Right renal cortex interstitium (tissue), 3 donors: ENCODE data around the gene MARK3. TPM values are rescaled to one million over a fixed set of nuclear protein-coding genes. Genes with fewer than 3 reads are reported as not detected.

Source experiments
- DNase-seq, 3 donors: peaks; one replicate each; pipeline ENCODE4 v3.0.0-alpha.2; 2013; ENCODE audit warnings: low read depth in 3 of 3, low spot score in 2 of 3
- polyA plus RNA-seq, 3 donors: library from polyadenylated mRNA; unstranded; fragments of 120-200 nt; gene quantifications; one replicate each; pipeline ENCODE4 v1.2.1, GENCODE V29; 2013; ENCODE audit not compliant: insufficient read length in 3 of 3

Gene MARK3
- polyA plus RNA-seq, 3 donors, result 87.3 to 99.0 (median 97.8) TPM

GRCh38 chr14:103362780-103363179 is 22.4 kb upstream of the MARK3 start:
- no peak for DNase-seq

- DNase-seq, result no peak
Observed at GRCh38 chr14:103366741-103367140, 18.5 kb upstream of the MARK3 start.

- no peak for DNase-seq
Observed at GRCh38 chr14:103367995-103368394, 17.2 kb upstream of the MARK3 start.

- no peak for DNase-seq
Observed at GRCh38 chr14:103370087-103370486, 15.1 kb upstream of the MARK3 start.

- DNase-seq, result no peak
Observed at GRCh38 chr14:103372017-103372416, 13.2 kb upstream of the MARK3 start.

- DNase-seq, result no peak
Observed at GRCh38 chr14:103372552-103373304, 12.5 kb upstream of the MARK3 start.

GRCh38 chr14:103374121-103374520 is 11.1 kb upstream of the MARK3 start:
- DNase-seq, result no peak

GRCh38 chr14:103377522-103378037 is 7.6 kb upstream of the MARK3 start:
- no peak for DNase-seq

GRCh38 chr14:103378038-103378854 is 7.0 kb upstream of the MARK3 start:
- DNase-seq, result no peak

- no peak for DNase-seq
Observed at GRCh38 chr14:103380719-103381377, 4.4 kb upstream of the MARK3 start.

GRCh38 chr14:103382376-103382775 is 2.8 kb upstream of the MARK3 start:
- no peak for DNase-seq

GRCh38 chr14:103384450-103385151 is 614 bp upstream of the MARK3 start:
- no peak for DNase-seq

GRCh38 chr14:103385929-103386712 is 906 bp downstream of the MARK3 start:
- no peak for DNase-seq

- DNase-seq, result no peak
Observed at GRCh38 chr14:103386713-103387329, 1.6 kb downstream of the MARK3 start.

GRCh38 chr14:103388664-103389063 is 3.4 kb downstream of the MARK3 start:
- no peak for DNase-seq

- no peak for DNase-seq
Observed at GRCh38 chr14:103390605-103391004, 5.4 kb downstream of the MARK3 start.

- DNase-seq, result no peak
Observed at GRCh38 chr14:103391048-103391447, 5.8 kb downstream of the MARK3 start.

GRCh38 chr14:103392106-103392505 is 6.9 kb downstream of the MARK3 start:
- no peak for DNase-seq

GRCh38 chr14:103392572-103392971 is 7.4 kb downstream of the MARK3 start:
- no peak for DNase-seq
